ACHN (cell line): ENCODE measurements around the gene UCP2.

ENCODE experiments used
- DNase-seq: peaks from one replicate; pipeline ENCODE4 v3.0.0-alpha.2; 2015
- in situ Hi-C: cut with HindIII; loops from 2 replicates; pipeline ENCODE4 v1.10.0; 2017; ENCODE audit warnings: low sequenced_read_pairs, low pct_ligation_motif_present, low pct_unique_long_range_greater_than_20kb

The UCP2 gene

DNA sequence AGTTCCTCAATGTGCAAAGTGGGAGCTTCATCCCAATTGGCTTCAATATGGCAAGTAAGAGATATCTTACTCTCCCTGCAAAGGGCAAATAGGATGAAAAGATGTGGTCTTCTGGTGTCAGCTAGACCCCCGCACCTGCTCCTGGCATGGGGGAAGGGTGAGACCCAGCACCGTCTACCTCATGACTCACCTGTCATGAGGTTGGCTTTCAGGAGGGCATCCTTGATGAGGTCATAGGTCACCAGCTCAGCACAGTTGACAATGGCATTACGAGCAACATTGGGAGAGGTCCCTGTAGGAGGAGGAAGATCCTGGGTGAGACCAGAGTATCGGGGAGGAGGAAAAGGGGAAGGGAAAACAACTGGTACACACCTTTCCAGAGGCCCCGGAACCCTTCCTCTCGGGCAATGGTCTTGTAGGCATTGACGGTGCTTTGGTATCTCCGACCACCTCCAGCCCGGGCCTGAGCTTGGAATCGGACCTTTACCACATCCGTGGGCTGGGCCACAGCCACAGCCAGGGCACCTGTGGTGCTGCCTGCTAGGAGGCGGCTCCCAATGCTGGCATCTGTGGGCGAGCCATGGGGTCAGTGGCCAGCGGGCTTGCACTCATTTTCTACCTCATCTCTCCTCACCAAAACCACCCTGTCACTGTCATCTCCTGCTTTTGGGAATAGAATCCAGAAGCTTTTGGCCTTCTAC, 6.0 kb downstream of the UCP2 start:
- no peak for DNase-seq
- in situ Hi-C loops, result no loop called here

DNA sequence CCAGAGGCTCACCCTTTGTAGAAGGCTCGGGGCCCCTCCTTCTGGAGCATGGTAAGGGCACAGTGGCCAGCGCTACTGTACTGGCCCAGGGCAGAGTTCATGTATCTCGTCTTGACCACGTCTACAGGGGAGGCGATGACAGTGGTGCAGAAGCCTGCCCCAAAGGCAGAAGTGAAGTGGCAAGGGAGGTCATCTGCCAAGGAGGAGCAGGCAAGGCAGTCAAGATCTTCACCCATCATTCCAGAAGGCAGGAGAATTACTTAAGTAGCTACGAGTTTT, 7.2 kb downstream of the UCP2 start:
- DNase-seq, result no peak
- in situ Hi-C loops, result no loop called here

DNA sequence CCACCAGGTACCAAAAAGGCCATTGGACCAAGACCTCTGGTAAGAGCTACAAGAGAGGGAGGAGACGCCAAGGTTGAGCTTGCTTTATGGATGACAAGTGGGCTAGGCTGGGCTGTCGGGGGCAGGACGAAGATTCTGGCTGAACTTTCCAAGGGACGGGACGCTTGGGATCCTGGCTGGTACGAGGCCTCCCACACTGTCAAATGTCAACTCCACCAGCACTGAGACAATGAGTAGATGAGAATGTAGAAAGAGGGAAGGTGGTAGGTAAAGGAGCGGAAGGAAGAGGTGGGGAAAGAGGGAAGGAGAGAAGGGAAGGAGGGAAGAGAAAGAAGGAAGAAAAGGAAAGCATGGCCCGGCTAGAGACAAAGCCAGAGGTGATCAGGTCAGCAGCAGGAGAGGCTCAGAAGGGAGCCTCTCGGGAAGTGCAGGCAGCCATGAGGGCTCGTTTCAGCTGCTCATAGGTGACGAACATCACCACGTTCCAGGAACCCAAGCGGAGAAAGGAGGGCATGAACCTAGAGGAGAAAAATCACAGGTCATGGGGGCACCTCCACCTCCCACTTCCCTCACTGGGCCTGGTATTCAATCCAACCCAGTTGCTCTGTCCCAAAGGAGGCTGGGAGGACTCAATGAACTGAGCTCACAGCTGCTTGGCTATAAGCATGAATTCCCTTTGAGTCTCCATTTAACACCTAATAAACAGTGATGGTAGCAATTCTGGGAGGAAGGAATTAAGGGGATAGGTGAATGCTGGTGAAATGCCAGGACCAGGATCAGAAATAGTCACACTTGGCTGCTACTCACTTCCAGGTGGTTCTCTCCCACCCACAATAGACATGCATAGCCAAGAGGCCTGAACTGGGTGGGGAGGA, 7.8 kb downstream of the UCP2 start:
- in situ Hi-C loops, result no loop called here
- no peak for DNase-seq

DNA sequence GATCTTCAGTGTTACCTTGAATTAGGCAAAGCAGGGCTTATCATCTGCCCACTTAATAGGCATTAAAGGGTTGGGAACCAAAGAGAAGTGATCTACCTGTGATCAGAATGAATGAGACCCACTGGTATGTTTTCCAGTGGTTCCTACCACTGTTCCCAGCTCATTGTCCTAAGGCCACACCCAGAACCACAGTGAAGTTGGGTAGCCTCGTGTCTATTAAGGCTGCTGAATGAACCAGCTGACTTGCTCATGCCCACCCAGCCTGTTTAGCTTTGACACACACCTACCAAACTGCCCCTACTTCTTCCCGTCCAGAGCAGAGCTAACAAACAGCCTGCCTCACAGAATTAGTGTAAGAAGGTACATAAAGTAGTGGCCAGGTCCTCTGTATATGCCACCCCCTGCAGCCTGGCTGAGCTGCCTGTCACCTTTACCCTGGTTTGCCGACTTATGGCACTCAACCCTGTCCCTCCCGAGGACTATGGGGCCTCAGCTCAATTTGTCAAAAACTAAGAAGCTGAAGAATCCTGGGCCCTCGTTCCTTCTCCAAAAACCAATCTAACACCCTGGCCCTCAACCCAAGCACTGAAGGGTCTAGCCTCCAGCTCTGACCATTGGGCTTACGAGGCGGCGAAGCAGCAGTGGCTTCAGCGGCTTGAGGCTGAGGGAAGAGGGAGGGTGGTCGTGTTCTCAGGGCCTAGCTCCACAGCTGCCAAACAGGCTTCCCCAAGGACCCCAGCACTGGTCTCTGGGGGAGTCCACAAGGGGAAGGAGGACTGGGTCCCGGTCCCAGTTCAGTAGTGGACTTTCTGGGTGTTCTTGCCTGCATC, 9.8 kb downstream of the UCP2 start:
- DNase-seq, result no peak
- in situ Hi-C loops, result no loop called here

DNA sequence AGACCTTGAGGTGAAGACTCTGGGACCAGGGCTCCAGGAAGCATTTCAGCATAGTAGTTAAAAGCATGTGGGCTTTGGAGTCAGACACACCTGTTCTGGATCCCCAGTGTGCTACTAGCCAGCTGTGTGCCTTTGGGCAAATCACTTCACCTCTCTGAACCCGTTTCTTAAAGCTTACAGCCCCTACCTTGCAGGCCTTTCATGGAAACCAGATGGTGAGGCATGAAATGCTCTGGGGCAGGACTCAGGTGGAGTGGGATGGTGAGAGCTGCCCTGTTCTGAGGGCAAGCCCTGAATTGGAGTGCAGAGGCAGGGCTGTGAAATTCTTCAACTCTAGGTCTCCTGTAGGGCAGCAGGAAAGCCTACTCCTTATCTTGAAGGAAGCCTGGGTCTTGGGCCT, 10.5 kb downstream of the UCP2 start:
- no peak for DNase-seq
- in situ Hi-C loops, result no loop called here

DNA sequence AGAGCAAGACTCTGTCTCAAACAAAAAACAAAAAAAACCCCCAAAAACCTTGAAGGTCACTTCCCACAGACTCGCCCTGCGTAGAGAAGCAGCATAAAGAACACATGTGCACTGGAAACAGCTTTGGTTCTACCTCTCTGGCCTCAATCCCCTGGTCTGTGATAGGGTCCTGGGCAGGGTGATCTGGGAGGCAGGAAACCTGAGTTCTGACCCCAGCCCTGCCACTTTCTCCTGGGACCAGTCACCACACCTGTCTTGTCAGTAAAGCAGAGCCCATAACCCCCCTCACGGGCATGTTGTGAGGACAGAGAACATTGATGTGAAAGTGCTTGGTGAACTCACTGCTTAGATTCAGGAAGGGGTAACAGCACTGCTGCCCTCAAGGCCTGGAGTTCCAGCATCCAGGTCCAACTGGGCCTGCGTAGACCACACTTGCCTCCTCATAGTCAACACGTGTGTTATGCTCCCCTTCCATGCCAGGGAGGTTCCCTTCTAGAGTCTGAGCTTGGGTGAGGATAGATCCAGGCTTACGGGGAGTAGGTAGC, 11.4 kb downstream of the UCP2 start:
- DNase-seq, result no peak
- in situ Hi-C loops, result no loop called here

DNA sequence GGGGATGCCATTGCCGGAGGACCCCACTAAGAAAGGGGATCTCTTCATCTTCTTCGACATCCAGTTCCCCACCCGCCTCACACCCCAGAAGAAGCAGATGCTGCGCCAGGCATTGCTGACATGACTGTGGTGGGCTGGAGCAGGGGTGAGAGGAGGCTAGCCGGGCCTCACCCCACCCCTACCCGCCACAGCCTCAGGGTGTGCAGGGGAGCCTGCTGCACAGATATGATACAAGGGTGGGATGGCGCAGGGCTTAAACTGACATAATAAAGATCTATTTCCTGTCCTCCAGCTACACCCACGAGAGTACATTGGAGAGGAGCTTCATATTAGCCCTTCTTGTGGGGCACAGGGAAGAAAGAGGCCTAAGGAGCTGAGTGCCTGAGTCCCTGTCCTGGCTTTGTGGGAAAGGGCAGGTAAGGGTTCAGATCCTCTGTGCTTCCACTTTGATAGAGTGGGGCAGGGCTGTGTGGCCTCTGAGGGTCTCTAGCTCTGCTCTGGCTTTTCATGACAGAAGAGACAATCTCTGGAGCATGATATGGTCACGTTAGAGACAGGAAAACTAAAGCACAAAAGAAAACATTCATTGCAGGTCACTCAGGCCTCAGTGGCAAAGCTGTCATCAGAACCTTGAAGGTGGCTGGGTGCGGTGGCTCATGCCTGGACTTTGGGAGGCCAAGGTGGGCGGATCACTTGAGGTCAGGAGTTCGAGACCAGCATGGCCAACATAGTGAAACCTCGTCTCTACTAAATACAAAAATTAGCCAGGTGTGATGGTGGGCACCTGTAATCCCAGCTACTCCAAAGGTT, 12.4 kb downstream of the UCP2 start:
- in situ Hi-C loops, result no loop called here

DNA sequence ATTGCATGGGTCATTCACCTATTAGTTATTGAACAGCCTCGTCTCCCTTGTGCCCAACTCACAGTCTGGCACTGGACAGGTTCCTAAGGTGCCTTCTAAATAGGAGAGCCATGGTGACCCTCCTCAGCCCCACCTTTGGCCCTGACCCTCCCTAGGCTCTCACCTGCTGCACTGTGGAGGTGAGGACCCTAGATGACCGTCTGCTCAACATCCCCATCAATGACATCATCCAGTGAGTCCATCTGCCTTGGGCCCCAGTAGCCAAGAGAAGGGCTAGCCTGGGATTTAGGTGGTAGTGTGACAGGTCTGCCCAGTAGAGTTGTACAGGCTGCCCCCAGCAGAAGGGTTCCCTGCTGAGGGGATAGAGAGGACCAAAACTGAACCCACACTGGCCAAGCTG, 13.6 kb downstream of the UCP2 start:
- in situ Hi-C loops, result no loop called here
- no peak for DNase-seq

More for the DNA sequence above, 12.4 kb downstream of the UCP2 start:
- DNase-seq, result no peak

DNA sequence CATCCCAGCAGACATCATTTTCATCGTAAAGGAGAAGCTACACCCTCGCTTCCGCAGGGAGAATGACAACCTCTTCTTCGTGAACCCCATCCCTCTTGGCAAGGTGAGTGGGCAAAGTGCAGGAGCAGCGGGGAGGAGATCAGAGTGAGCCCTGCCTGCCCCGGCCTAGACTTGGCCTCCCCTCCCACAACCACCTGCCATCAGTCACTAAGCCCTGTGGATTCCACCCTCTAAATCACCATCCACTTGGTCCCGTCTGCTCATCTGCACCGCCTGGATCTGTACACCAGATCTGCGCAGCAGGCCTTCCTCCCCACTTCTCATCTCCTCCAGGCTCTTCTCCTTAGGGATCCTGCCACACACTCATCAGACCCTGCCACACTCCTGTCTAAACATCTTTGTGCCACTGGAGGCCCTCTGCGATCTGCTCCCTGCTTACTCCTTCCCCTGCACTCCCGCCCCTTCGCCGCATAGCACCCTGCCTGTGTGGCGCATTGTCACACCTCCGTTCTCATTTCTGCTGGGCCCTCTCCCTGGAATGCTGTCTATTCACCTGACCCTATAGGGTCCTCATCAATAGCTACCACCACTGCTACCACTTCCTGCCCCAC, 14.2 kb downstream of the UCP2 start:
- in situ Hi-C loops, result no loop called here
- DNase-seq, result no peak

DNA sequence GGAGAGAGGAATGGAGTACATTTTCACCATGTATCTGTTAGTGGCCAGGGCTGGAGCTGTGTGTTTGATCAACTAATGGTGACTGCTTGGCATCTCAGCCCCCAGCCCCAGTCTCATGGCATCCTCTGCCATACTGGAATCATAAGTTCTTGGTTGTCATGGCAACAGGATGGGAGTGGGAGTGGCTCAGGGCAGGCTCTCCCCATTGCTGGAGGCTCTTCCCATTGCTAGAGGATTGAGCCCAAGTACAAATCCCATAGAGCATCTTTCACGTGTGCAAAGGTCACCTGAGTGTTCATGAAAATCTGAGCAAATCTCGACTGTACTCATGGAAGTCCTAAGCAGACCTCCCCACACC, 16.9 kb downstream of the UCP2 start:
- DNase-seq, result no peak
- in situ Hi-C loops, result no loop called here

DNA sequence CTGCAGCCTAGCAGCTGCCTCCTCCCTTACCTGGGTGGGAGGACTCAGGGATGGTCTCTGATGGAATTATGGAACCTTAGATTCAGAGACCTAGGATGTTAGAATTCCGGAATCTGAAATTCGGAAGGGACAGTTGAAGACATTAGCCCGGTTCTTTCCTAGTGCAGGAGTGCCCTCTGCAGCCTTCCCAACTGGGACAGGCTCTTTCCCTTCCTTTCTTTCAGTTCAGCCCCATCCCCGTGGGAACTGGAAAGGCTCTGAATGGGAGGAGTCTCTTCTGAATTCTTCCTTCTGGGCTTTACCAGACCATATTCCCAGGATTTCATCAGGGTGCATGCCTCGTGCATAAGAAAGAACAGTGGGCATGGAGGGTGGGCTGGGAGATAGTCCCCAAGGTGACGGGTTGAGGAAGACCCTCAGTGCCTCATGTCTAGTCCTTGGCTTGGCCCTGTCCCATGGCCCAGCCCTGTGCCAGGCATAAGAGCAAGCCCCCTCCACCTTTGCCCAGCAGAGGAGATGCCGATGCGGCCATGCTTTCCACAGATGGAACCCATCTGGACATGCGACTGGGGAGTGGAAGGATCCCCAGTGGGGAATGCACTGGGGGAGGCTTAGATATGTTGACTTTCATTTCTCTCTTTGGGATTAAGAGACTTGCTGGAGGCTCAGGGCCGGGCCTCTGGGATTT, 17.4 kb downstream of the UCP2 start:
- in situ Hi-C loops, result no loop called here
- no peak for DNase-seq

DNA sequence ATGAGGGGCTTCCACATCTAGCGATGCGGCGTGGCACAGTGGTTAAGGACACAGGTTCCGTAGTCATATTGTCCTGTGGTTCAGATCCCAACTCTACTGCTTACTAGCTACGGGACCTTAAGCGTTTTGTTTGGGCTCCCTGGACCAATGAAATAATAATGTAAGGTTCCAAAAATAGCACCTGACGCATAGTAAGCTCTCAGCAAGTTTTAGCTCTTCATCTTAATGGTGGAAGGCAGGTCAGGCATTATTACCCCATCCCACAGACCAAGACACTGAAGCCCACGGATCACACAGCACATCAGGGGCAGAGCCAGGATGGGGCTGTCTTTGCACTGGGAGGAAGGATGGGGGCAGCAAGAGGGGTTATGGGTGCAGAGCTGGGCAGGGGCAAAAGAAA, 18.8 kb downstream of the UCP2 start:
- no peak for DNase-seq
- in situ Hi-C loops, result no loop called here

DNA sequence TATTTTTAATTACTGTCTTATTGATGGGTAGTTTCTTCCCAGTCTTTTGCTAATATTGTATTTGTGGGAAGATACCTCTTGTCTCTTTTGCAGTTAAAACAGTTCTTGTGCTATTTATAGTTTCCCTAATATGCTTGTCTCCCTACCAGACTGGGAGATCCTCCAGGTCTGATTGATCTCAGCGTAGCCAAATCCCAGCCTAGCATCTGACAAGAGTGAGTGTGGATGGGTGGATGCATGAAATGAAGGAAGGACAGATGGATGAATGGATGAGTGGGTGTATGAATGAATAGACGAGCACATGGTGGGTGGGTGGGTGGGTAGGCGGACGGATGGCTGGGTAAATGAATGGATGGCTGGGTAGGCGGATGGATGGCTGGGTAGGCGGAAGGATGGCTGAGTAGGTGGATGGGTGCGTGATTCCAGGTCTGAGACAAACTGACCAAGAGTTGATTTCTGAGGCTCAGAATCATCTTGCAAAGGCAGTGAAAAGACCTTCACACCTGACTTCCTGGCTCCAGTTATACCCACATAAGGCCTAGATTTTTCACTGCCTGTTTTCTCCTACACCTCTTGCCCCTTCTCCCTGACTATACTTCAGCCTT, 20.4 kb downstream of the UCP2 start:
- no peak for DNase-seq
- in situ Hi-C loops, result no loop called here

DNA sequence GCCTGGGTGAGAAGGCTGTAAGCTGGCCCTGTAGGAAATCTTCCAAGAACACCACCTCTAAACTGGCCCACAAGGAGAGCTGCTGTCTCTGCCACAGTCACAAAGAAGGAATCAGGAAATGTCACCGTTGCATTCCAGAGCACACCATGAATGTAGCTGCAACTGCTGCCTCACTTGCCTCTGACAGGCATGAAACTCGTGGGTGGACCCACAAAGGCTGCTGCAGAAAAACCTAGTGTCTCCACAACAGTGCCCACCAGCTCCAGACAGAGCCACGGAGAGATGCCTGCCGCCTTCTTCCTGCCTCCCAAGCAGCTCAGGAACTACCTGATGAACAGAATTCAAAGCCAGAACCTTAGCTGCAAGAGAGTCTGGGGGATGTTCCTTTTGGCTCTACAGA, 21.3 kb downstream of the UCP2 start:
- in situ Hi-C loops, result no loop called here
- no peak for DNase-seq

DNA sequence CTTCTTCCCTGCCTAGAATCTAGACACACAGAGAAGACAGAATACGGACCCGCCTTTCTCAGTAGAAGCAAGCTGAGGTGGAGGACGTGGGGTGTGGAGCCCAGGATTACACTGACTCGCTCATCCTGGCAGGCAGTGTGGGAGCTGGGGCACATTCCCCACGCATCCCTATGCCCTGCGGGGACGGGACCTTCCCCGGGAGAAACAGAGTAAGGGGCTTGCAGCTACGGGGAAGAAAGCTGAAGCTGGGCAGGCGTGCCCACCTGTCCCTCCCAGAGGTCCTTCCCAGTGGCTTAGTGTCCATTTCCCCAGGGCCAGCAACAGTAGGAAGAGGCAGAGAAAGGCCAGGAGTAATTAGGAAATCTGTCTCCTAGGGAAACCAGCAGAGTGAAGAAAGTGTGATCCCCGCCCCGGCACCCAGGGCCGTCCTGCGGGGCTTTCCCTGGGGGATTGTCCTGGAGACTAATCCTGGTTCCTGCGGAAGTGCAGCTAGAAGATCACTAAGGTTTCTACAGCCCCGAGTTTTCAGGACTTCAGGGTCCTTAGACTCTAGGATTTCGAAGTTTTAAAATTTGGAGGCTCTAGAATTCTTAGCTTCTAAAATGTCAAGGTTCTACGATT, 24.0 kb downstream of the UCP2 start:
- DNase-seq, result no peak
- in situ Hi-C loops, result no loop called here

DNA sequence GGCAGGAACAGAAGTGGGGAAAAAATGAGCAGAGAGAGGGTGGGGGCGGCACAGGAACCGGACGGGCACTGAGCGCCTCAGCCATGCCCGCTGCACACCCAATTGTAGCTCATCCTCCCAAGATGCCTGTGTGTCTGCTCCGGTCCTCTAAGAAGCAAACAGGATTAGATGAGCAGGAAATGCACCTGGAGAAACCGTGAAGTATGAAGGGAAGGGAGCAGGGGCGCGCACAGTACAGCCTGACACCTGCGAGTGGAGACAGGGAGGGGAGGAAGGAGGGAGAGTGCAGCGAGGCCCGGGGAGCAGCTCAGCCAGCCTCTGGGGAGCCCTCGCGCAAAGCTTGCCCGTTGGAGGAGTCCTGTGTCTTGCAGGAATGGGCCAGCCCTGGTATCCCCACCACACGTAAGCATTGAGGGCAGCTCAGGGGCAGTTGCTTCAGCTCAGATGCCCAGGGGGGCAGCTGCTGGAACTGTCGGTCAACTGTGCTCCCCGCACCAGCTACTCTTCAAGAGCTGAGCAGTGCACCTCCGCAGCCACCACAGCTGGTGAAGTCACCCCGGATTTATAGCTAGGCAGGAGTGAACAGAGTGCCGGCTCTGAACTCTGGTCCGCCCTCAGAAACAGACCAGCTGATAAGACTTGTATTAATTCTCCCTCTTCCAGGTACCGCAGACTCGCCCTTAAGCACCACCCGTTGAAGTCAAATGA, 24.8 kb downstream of the UCP2 start:
- DNase-seq, result no peak
- in situ Hi-C loops, result no loop called here
